Upper lobe of left lung (tissue), 4 donors: ENCODE results near the gene NFE2L1.

Experiments
- CTCF ChIP-seq, 6 experiments: fragments of 450-650 bp in 4 of 6; fragments of 200-600 bp in 2 of 6; sonication (generic) in 2 of 6; IDR thresholded peaks; one replicate each; pipeline ENCODE4 v1.5.1; 2016 to 2019; ENCODE audit warnings: antibody characterized with exemption in 6 of 6
- EP300 ChIP-seq, 4 donors: sonication (generic); formaldehyde crosslinking; IDR thresholded peaks; one replicate each; pipeline ENCODE4 v1.5.1; 2017; ENCODE audit warnings: antibody characterized with exemption in 4 of 4, control low read depth in 2 of 4
- POLR2A ChIP-seq, 4 donors: fragments of 450-650 bp; IDR thresholded peaks; one replicate each; pipeline ENCODE4 v1.5.1; 2016 to 2017; ENCODE audit warnings: antibody characterized with exemption in 4 of 4, mild to moderate bottlenecking in 2 of 4
- POLR2AphosphoS5 ChIP-seq, 2 donors: sonication (generic); formaldehyde crosslinking; IDR thresholded peaks; one replicate each; pipeline ENCODE4 v1.5.1; 2017; ENCODE audit warnings: antibody characterized with exemption in 2 of 2

- no peak for TF ChIP-seq CTCF (IDR thresholded peaks at IDR 0.05)
- TF ChIP-seq POLR2AphosphoS5 (IDR thresholded peaks at IDR 0.05): no peak
- TF ChIP-seq EP300 (IDR thresholded peaks at IDR 0.05): no peak
- TF ChIP-seq POLR2A (IDR thresholded peaks at IDR 0.05): no peak
Observed at GRCh38 chr17:48066192-48066591, 18.0 kb downstream of the NFE2L1 start.
